Measurements from ENCODE around the gene SLC22A17.

Gene SLC22A17

DNA sequence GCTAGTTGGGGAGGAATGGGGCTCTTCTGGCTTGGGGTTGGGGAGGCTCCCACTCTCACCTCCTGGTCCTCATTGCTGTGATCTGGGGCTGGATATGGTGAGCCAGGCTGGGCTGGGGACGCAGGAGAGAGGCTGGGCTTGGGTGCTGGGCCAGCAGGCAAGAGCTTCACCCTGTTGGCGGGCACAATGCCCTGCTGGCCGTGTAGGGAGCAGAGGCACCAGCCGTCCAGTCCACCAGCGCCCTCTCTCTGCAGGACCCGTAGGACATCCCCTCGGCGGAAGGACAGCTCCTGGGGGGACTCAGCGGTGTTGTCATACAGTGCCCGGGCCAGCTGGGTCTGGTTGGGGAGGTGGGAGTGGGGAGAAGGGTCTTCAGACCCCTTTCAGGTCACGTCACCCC, 7.8 kb upstream of the SLC22A17 start:
- no peak for DNase-seq

DNA sequence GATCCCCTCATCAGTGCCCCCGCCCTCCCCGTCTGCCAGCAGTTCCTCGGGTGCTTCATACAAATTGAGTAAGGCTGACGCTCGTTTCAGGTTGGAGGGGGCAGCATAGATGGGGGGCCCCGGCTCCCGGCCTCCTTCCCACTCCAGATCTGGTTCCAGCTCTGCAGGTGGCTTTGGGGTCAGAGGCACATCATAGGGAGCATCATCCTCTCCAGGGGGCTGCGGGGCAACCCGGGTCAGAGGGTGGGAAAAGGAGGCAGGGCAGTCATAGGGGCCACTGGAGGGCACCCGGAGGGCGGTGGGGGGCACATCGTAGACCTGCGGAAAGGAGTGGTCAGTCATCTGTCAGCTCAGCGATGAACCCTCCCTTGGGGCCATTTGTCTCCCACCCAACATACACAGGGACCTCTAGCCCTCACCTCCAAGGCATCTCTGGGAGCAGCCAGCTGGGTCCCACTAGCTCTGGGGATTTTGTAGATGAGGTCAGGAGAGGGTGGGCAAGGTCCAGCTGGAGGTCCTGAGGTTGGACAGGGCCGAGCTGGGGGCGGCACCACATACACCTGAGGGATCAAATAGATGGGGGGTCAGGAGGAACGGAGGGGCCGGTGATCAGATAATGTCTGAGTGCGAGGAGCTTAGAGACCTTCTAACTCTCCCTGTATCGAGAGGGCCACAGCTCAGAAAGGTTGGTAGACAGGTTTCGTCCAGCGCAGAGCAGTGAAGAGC, 7.2 kb upstream of the SLC22A17 start:
- no peak for DNase-seq

GRCh38 chr14:23359167-23359626, 6.5 kb upstream of the SLC22A17 start:
- no peak for DNase-seq

DNA sequence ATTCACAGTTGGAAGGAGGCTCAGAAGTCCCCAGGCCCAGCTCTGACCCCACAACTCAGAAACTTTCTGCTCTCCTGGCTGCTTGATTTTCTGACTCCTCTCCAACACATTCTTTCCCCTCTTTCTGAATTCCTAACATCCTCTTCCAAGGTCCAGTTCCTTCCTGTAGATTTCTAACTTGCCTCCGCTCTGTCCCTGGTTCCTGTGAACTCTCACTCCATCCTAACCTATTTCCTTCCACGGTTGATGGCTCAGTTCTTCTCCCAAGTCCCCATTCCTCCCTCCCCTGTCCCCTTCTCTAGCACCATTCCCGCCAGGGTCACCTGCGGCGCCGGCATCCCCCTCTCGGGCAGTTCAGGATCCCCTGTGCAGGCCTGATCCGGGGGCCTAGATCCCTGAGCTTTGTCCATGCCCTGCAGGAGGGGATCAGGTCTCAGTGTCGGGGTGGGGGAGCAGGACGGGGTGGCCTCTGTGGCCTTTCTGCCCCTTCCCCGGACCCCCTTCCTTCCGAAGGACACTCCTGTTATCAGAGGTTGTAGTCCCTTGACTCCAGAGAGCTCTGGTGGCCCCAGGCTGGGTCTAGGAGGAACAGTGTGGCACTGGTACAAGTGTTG, 6.0 kb upstream of the SLC22A17 start:
- DNase-seq = no peak

DNA sequence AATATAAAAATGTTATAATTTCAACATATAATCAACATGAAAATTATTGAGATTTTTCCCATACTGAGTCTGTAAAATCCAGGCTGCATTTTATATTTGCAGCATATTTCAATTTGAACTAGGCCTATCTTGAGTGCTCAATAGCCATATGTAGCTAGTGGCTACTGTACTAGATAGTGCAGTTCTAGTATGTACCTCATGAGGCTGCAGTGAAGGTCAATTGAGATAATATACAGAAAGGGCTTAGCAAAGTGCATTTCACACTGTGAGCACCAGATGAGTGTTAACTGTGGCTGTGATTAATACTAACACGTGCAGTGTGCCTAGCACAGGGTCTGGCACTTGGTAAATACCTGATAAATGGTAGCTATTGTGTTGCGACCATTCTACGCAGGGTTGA, 5.4 kb upstream of the SLC22A17 start:
- no peak for DNase-seq

DNA sequence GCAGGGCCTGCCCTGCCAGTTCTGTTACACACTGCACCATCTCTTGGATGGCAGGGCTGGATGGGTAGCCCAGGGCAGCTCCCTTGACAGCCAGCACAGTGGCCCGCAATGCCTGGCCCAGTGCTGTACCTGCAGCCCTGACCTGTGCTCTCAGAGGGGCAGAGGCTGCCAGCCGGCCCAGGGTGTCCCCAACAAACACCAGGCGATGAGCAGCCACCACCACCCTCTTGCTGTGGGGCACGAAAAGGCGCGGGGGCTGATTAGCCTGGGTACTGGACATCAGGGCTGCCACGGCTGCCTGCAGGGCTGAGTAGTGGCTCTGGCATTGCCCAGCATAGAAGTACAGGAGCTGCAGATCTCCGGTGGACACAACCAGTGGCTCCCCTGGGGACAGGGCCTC, 4.6 kb upstream of the SLC22A17 start:
- DNase-seq = no peak

- DNase-seq = no peak
Observed at GRCh38 chr14:23356662-23357061, 4.0 kb upstream of the SLC22A17 start.

GRCh38 chr14:23355871-23356435, 3.3 kb upstream of the SLC22A17 start:
- no peak for DNase-seq

DNA sequence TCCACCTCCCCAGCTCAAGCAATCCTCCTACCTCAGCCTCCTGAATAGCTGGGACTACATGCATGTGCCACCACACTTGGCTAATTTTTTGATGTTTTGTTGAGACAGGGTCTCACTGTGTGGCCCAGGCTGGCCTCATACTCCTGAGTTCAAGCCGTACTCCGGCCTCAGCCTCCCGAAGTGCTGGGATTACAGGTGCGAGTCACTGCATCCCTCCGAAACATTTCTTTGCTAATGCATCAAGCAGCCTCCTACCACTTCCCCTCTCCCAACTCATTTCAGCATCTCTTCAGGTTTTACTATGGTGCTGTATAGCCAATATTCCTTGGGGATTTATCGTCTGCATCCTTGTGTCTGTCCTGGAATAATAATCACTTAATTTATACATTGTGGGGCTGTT, 2.3 kb upstream of the SLC22A17 start:
- DNase-seq = no peak

- no peak for DNase-seq
Observed at GRCh38 chr14:23353433-23353780, 720 bp upstream of the SLC22A17 start.

GRCh38 chr14:23351681-23352505, 794 bp downstream of the SLC22A17 start:
- no peak for DNase-seq

DNA sequence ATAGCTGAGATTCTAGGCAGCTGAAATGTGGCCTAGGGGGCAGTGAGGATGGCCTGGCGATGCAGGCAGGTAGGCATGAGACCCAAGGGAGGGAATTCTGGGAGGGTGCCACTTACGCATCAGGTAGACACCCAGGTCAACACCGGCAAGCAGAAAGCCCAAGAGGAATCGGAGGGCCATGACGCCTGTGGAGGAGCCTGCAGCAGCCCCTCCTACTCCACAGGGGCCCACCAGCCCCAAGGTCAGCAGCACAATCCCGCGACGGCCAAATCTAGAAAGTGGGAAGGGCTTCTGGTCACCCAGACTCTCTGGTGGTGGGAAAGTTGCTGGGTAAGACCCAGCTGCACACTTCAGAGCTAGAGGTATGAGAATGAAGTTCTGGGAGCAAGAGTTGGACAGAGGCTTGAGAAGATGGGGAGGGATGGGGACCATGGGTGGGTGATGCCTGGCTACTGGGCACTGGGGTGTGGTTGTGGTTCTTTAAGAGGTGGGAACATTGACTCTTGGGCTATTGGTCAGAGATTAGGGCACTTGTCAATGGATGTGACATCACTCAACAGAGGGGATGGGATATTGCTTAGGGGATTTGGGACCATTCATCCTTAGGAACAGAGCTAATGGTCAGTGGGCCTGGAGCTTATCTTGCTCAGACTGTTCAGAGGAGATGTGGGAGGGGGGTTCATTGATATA, 3.4 kb downstream of the SLC22A17 start:
- no peak for DNase-seq

- no peak for DNase-seq
Observed at GRCh38 chr14:23348297-23348655, 4.4 kb downstream of the SLC22A17 start.

- DNase-seq = no peak
Observed at GRCh38 chr14:23347406-23348296, 5.0 kb downstream of the SLC22A17 start.

- no peak for DNase-seq
Observed at GRCh38 chr14:23346693-23347405, 5.8 kb downstream of the SLC22A17 start.

GRCh38 chr14:23345987-23346692, 6.5 kb downstream of the SLC22A17 start:
- no peak for DNase-seq

DNA sequence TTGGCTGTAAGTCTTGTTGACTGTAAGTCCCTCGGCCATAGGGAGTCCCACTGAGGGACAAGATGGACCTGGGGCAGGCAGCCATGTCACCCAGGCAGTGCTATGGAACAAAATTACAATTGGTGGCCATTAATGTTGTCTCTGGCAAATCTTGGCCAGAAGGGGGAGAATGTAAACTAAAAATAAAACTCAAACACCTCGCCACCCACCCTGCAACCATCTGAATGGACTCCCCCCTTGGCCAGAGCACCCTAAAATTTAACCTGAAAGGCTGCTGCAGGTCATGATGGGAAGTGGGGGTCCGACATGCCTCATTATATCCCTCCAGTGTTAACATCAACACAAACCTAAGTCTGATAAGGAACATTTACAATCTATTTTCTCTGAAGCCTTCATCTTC, 8.2 kb downstream of the SLC22A17 start:
- no peak for DNase-seq

DNA sequence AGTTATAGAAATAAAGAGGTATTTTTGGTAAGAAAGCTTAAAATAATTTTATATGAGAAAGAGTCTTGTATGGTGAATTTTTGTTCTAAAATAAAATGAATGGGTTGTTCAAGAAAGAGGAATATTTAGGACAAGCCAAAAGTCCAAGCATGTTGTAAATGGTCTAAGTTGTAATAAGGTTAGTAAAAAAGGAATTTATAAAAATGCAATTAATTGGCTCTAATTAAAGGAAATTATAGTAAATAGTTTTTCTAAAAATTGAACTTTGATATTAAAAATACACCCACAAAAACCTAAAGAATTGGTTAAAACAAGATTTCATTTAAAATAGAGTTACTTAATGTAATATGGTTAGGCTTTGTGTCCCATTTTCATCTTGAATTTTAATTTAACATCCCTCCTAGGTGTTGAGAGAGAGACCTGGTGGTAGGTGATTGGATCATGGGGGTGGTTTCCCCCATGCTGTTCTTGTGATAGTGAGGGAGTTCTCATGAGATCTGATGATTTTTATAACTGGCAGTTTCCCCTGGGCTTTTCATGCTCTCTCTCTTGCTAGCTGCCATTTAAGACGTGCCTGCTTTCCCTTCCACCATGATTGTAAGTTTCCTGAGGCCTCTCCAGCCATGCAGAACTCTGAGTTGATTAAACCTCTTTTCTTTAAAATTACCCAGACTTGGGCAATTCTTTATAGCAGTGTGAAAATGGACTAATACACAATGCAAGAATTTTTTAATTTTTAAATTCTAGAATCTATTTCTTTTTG, 13.0 kb downstream of the SLC22A17 start:
- no peak for DNase-seq

GRCh38 chr14:23335623-23336022, 17.1 kb downstream of the SLC22A17 start:
- DNase-seq = no peak

Measured in kidney glomerular epithelial cell (primary cell).